Karpas-422 (cell line): ENCODE results near the gene DYNC2LI1. TPM values are rescaled to one million over a fixed set of nuclear protein-coding genes. Genes with fewer than 3 reads are reported as not detected.

Experiments used
- DNase-seq: peaks from one replicate; pipeline ENCODE4 v3.0.0-alpha.2; 2015
- H2AFZ ChIP-seq: fragments of 200-600 bp; sonication (generic); 2 replicates; pipeline ENCODE4 v1.6.1; 2014; ENCODE audit warnings: antibody characterized with exemption, low read length, mixed read lengths
- H3K27ac ChIP-seq: fragments of 200-600 bp; sonication (generic); 2 replicates; pipeline ENCODE4 v1.5.1; 2014; ENCODE audit warnings: mild to moderate bottlenecking, low read length, moderate library complexity
- H3K27me3 ChIP-seq: fragments of 200-600 bp; sonication (generic); 2 replicates; pipeline ENCODE4 v1.6.1; 2014; ENCODE audit warnings: low read length, mixed read lengths
- H3K36me3 ChIP-seq: fragments of 200-600 bp; sonication (generic); 2 replicates; pipeline ENCODE4 v1.6.1; 2014; ENCODE audit warnings: low read length, mixed read lengths; ENCODE audit not compliant: insufficient read depth
- H3K4me1 ChIP-seq: fragments of 200-600 bp; sonication (generic); 2 replicates; pipeline ENCODE4 v1.6.1; 2014; ENCODE audit warnings: mild to moderate bottlenecking, low read length, mixed read lengths
- H3K4me2 ChIP-seq: fragments of 200-600 bp; sonication (generic); 2 replicates; pipeline ENCODE4 v1.6.1; 2014; ENCODE audit warnings: low read length, low read depth, mild to moderate bottlenecking; ENCODE audit not compliant: poor library complexity, severe bottlenecking
- H3K4me3 ChIP-seq: fragments of 200-600 bp; sonication (generic); 2 replicates; pipeline ENCODE4 v1.5.1; 2014; ENCODE audit warnings: mild to moderate bottlenecking, antibody characterized with exemption, low read length, mixed read lengths
- H3K79me2 ChIP-seq: fragments of 200-600 bp; sonication (generic); 2 replicates; pipeline ENCODE4 v1.6.1; 2014; ENCODE audit warnings: mild to moderate bottlenecking, low read length, mixed read lengths
- H3K9ac ChIP-seq: fragments of 200-600 bp; sonication (generic); 2 replicates; pipeline ENCODE4 v1.6.0; 2014; ENCODE audit warnings: low read length
- H3K9me2 ChIP-seq: fragments of 200-600 bp; sonication (generic), shearing (Covaris generic); replicated peaks from 2 replicates; pipeline ENCODE4 v1.6.0; 2014; ENCODE audit warnings: mild to moderate bottlenecking, low read length, moderate library complexity; ENCODE audit not compliant: insufficient read depth
- H3K9me3 ChIP-seq: fragments of 300-700, 200-600 bp; sonication (generic); 2 replicates; pipeline ENCODE4 v1.6.1; 2014; ENCODE audit warnings: low read length, mixed read lengths
- H4K20me1 ChIP-seq: fragments of 200-600 bp; sonication (generic); 2 replicates; pipeline ENCODE4 v1.6.1; 2014; ENCODE audit warnings: mild to moderate bottlenecking, antibody characterized with exemption, low read length, low read depth; ENCODE audit not compliant: insufficient read depth
- total RNA-seq: library from RNA; depleted of rRNA; stranded (reverse); fragments of >200 nt; shearing (Covaris generic); gene quantifications from 2 replicates; pipeline ENCODE4 v1.2.3, GENCODE V29; 2014; ENCODE audit warnings: low replicate concordance

The DYNC2LI1 gene
- total RNA-seq, 1 experiment from 2014 or later: 36.9 TPM

- no peak for DNase-seq
These were observed 49.9 kb downstream of the DYNC2LI1 start for GRCh38 chr2:43823751-43824150.

GRCh38 chr2:43824512-43824911 is 50.7 kb downstream of the DYNC2LI1 start:
- H3K9me2 ChIP-seq: no peaks in the 10 kb centered on the region
- no peak overlapping the region for H3K9ac ChIP-seq
- H3K4me3 ChIP-seq: no peak overlapping the region
- H3K4me1 ChIP-seq: no peaks in the 10 kb centered on the region
- no peaks in the 10 kb centered on the region for H4K20me1 ChIP-seq
- no peaks in the 10 kb centered on the region for H3K27me3 ChIP-seq
- no peak overlapping the region for H3K4me2 ChIP-seq
- no peak for DNase-seq
- H3K9me3 ChIP-seq: no peaks in the 10 kb centered on the region
- no peak overlapping the region for H2AFZ ChIP-seq
- H3K36me3 ChIP-seq: no peaks in the 10 kb centered on the region
- no peak overlapping the region for H3K27ac ChIP-seq
- H3K79me2 ChIP-seq: no peaks in the 10 kb centered on the region

More at GRCh38 chr2:43823751-43824150, 49.9 kb downstream of the DYNC2LI1 start:
- Histone ChIP-seq H3K79me2 (no peaks in the 10 kb centered on the region), H3K9ac (no peak overlapping the region), H4K20me1 (no peaks in the 10 kb centered on the region), H3K4me2 (no peak overlapping the region), H3K9me3 (no peaks in the 10 kb centered on the region), H3K36me3 (no peaks in the 10 kb centered on the region), H3K9me2 (no peaks in the 10 kb centered on the region), H3K27ac (no peak overlapping the region), H2AFZ (no peak overlapping the region), H3K4me1 (no peaks in the 10 kb centered on the region), H3K4me3 (no peak overlapping the region), H3K27me3 (no peaks in the 10 kb centered on the region)

- Histone ChIP-seq H3K4me1 (no peaks in the 10 kb centered on the region), H3K9ac (no peak overlapping the region), H3K9me2 (no peaks in the 10 kb centered on the region), H3K27me3 (no peaks in the 10 kb centered on the region), H3K36me3 (no peaks in the 10 kb centered on the region), H3K9me3 (no peaks in the 10 kb centered on the region), H4K20me1 (no peaks in the 10 kb centered on the region), H3K79me2 (no peaks in the 10 kb centered on the region), H3K27ac (no peak overlapping the region), H3K4me3 (no peak overlapping the region), H2AFZ (no peak overlapping the region), H3K4me2 (no peak overlapping the region)
- no peak for DNase-seq
These were observed 51.2 kb downstream of the DYNC2LI1 start for GRCh38 chr2:43824951-43825493.

GRCh38 chr2:43825841-43826240 is 52.0 kb downstream of the DYNC2LI1 start:
- H3K79me2 ChIP-seq: no peaks in the 10 kb centered on the region
- H2AFZ ChIP-seq: no peak overlapping the region
- no peaks in the 10 kb centered on the region for H3K9me2 ChIP-seq
- no peak overlapping the region for H3K4me3 ChIP-seq
- H3K27ac ChIP-seq: no peak overlapping the region
- H3K9ac ChIP-seq: no peak overlapping the region
- H3K4me2 ChIP-seq: no peak overlapping the region
- no peaks in the 10 kb centered on the region for H3K4me1 ChIP-seq
- H3K9me3 ChIP-seq: no peaks in the 10 kb centered on the region
- H3K27me3 ChIP-seq: no peaks in the 10 kb centered on the region
- DNase-seq: no peak
- H4K20me1 ChIP-seq: no peaks in the 10 kb centered on the region
- no peaks in the 10 kb centered on the region for H3K36me3 ChIP-seq

- H4K20me1 ChIP-seq: no peaks in the 10 kb centered on the region
- no peak overlapping the region for H2AFZ ChIP-seq
- no peaks in the 10 kb centered on the region for H3K36me3 ChIP-seq
- DNase-seq: no peak
- no peaks in the 10 kb centered on the region for H3K9me2 ChIP-seq
- no peak overlapping the region for H3K4me2 ChIP-seq
- no peak overlapping the region for H3K4me3 ChIP-seq
- H3K79me2 ChIP-seq: no peaks in the 10 kb centered on the region
- no peak overlapping the region for H3K27ac ChIP-seq
- no peaks in the 10 kb centered on the region for H3K4me1 ChIP-seq
- H3K27me3 ChIP-seq: no peaks in the 10 kb centered on the region
- no peaks in the 10 kb centered on the region for H3K9me3 ChIP-seq
- H3K9ac ChIP-seq: no peak overlapping the region
These were observed 52.7 kb downstream of the DYNC2LI1 start for GRCh38 chr2:43826305-43827250.

GRCh38 chr2:43831543-43832294 is 57.9 kb downstream of the DYNC2LI1 start:
- Histone ChIP-seq H3K9ac (no peak overlapping the region), H4K20me1 (no peaks in the 10 kb centered on the region), H3K4me3 (no peak overlapping the region), H3K36me3 (no peaks in the 10 kb centered on the region), H2AFZ (no peak overlapping the region), H3K27ac (no peak overlapping the region), H3K4me1 (no peaks in the 10 kb centered on the region), H3K9me2 (no peaks in the 10 kb centered on the region), H3K27me3 (no peaks in the 10 kb centered on the region), H3K4me2 (no peak overlapping the region), H3K79me2 (no peaks in the 10 kb centered on the region), H3K9me3 (no peaks in the 10 kb centered on the region)
- no peak for DNase-seq

GRCh38 chr2:43832457-43832856 is 58.6 kb downstream of the DYNC2LI1 start:
- DNase-seq: no peak
- Histone ChIP-seq H4K20me1 (no peaks in the 10 kb centered on the region), H3K4me3 (no peak overlapping the region), H3K27ac (no peak overlapping the region), H3K9ac (no peak overlapping the region), H3K4me1 (no peaks in the 10 kb centered on the region), H3K27me3 (no peaks in the 10 kb centered on the region), H3K4me2 (no peak overlapping the region), H3K36me3 (no peaks in the 10 kb centered on the region), H3K9me3 (no peaks in the 10 kb centered on the region), H2AFZ (no peak overlapping the region), H3K9me2 (no peaks in the 10 kb centered on the region), H3K79me2 (no peaks in the 10 kb centered on the region)

GRCh38 chr2:43837033-43837432 is 63.2 kb downstream of the DYNC2LI1 start:
- no peaks in the 10 kb centered on the region for H4K20me1 ChIP-seq
- H3K4me2 ChIP-seq: no peak overlapping the region
- no peak overlapping the region for H2AFZ ChIP-seq
- H3K4me3 ChIP-seq: no peak overlapping the region
- no peaks in the 10 kb centered on the region for H3K9me2 ChIP-seq
- no peaks in the 10 kb centered on the region for H3K36me3 ChIP-seq
- no peaks in the 10 kb centered on the region for H3K27me3 ChIP-seq
- no peak overlapping the region for H3K9ac ChIP-seq
- H3K27ac ChIP-seq: no peak overlapping the region
- no peaks in the 10 kb centered on the region for H3K79me2 ChIP-seq
- no peaks in the 10 kb centered on the region for H3K4me1 ChIP-seq
- no peaks in the 10 kb centered on the region for H3K9me3 ChIP-seq
- no peak for DNase-seq
